ENCODE data around the gene PERCC1.
A peak's percentile ranks its signal among the peaks of the same experiment; 100 is the strongest.

PERCC1 gene

GRCh38 chr16:1397779-1398178 lies 33.1 kb upstream of the PERCC1 start:
- Histone ChIP-seq H3K4me1 (ENCODE audit: control insufficient read depth, insufficient read depth, low read length) (no peaks in the 10 kb centered on the region), H3K9ac (ENCODE audit: low read depth, low read length) (no peak overlapping the region), H3K9me3 (ENCODE audit: control insufficient read depth, insufficient read depth, low read length) (no peaks in the 10 kb centered on the region), H3K36me3 (ENCODE audit: control insufficient read depth, insufficient read depth, low read length) (peaks cover 16% of the 10 kb centered on the region), H3K4me3 (ENCODE audit: low read depth, low read length) (no peak overlapping the region), H3K27me3 (ENCODE audit: control insufficient read depth, insufficient read depth, low read length) (no peaks in the 10 kb centered on the region)

DNA sequence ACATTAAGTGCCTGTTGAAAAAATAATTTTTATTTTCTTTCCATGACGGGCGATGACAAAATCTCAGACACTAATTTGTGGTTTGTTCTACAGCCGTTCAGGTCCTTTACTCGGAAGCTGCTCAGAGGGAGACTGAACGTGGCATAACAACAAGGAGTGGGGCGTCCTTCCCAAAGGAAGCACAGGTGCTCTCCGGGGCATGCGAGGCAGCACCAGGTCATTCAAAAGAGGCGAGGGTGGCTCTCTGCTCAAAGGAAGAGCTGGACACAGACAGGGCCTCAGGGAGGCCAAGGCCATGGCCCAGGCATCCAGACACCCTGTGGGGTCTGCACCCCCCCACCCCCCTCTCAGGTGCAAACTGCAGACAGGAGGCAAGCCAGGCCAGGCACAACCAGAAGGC lies 32.5 kb upstream of the PERCC1 start:
- Histone ChIP-seq H3K9ac (ENCODE audit: low read depth, low read length) (no peak overlapping the region), H3K4me1 (ENCODE audit: control insufficient read depth, insufficient read depth, low read length) (no peaks in the 10 kb centered on the region)

DNA sequence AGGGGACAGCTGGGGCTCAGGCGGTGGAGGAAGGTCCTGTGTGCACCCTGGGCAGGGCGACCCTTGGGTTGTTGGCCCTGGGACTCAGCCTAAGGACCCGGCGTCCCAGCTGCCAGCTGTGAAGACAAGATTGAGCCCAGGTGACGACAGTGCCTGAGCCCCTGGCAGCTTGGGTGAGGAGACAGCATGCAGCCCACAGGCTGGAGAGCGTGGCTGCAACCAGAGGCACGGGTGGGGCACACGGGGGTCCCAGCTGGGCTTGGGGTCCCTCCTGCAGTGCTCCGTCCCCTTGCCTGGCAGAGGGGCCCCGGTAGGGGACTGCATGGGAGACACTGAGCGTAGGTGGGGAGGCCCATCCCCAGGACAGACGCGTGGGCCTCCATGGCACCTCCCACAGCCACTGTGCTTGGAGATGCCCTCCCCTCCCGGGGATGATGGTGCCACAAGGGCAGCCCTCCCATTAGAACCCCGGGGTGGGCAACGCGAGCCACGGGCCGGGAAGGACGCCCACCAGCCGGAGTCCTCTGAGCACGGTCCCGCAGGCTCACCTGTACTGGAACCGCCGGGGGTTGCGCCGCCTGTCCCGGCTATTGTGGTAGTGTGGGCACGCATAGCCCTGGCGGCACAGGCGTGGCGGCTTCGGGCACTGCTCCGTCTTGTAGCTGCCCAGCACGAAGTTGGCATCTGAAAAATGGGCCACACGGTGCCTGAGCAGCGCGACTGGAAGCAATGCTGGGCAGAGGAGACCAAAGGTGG lies 31.9 kb upstream of the PERCC1 start:
- no peaks in the 10 kb centered on the region for H3K4me1 ChIP-seq (ENCODE audit: control insufficient read depth, insufficient read depth, low read length)
- no peaks in the 10 kb centered on the region for H3K27me3 ChIP-seq (ENCODE audit: control insufficient read depth, insufficient read depth, low read length)
- H3K4me3 ChIP-seq (ENCODE audit: low read depth, low read length): no peak overlapping the region
- no peaks in the 10 kb centered on the region for H3K9me3 ChIP-seq (ENCODE audit: control insufficient read depth, insufficient read depth, low read length)
- H3K36me3 ChIP-seq (ENCODE audit: control insufficient read depth, insufficient read depth, low read length): peaks cover 16% of the 10 kb centered on the region
- no peak overlapping the region for H3K9ac ChIP-seq (ENCODE audit: low read depth, low read length)

More for the DNA sequence above, 32.5 kb upstream of the PERCC1 start:
- Histone ChIP-seq H3K9me3 (ENCODE audit: control insufficient read depth, insufficient read depth, low read length) (no peaks in the 10 kb centered on the region), H3K4me3 (ENCODE audit: low read depth, low read length) (no peak overlapping the region), H3K27me3 (ENCODE audit: control insufficient read depth, insufficient read depth, low read length) (no peaks in the 10 kb centered on the region), H3K36me3 (ENCODE audit: control insufficient read depth, insufficient read depth, low read length) (peaks cover 19% of the 10 kb centered on the region)

- Histone ChIP-seq H3K4me3 (ENCODE audit: low read depth, low read length) (no peak overlapping the region), H3K27me3 (ENCODE audit: control insufficient read depth, insufficient read depth, low read length) (no peaks in the 10 kb centered on the region), H3K36me3 (ENCODE audit: control insufficient read depth, insufficient read depth, low read length) (peaks cover 14% of the 10 kb centered on the region), H3K9me3 (ENCODE audit: control insufficient read depth, insufficient read depth, low read length) (no peaks in the 10 kb centered on the region), H3K4me1 (ENCODE audit: control insufficient read depth, insufficient read depth, low read length) (no peaks in the 10 kb centered on the region), H3K9ac (ENCODE audit: low read depth, low read length) (no peak overlapping the region)
These were observed 29.7 kb upstream of the PERCC1 start for GRCh38 chr16:1401061-1401757.

GRCh38 chr16:1401758-1402154 lies 29.1 kb upstream of the PERCC1 start:
- no peaks in the 10 kb centered on the region for H3K27me3 ChIP-seq (ENCODE audit: control insufficient read depth, insufficient read depth, low read length)
- H3K9ac ChIP-seq (ENCODE audit: low read depth, low read length): no peak overlapping the region
- no peaks in the 10 kb centered on the region for H3K4me1 ChIP-seq (ENCODE audit: control insufficient read depth, insufficient read depth, low read length)
- H3K9me3 ChIP-seq (ENCODE audit: control insufficient read depth, insufficient read depth, low read length): no peaks in the 10 kb centered on the region
- H3K4me3 ChIP-seq (ENCODE audit: low read depth, low read length): no peak overlapping the region
- H3K36me3 ChIP-seq (ENCODE audit: control insufficient read depth, insufficient read depth, low read length): peaks cover 14% of the 10 kb centered on the region

DNA sequence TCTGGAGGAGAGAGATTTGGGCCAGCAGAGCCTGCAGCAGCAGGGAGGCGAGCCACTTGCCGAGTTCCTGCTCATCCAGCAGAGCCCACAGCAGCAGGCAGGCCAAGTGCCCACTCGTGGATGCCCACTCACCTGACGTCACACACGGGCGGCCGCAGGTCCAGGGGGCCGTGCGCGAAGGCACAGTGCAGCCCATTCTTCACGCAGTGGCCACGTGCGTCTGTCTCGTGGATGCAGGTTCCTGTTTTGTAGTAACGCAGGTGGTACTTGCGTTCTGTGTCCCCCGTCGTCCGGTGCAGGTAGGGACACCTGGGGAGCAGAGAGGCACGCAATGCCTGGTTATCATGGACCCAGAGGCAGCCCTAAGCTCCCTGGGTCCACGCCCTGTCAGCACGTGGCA lies 27.8 kb upstream of the PERCC1 start:
- Histone ChIP-seq H3K36me3 (ENCODE audit: control insufficient read depth, insufficient read depth, low read length) (peaks cover 14% of the 10 kb centered on the region), H3K9me3 (ENCODE audit: control insufficient read depth, insufficient read depth, low read length) (no peaks in the 10 kb centered on the region), H3K4me3 (ENCODE audit: low read depth, low read length) (no peak overlapping the region), H3K4me1 (ENCODE audit: control insufficient read depth, insufficient read depth, low read length) (no peaks in the 10 kb centered on the region), H3K9ac (ENCODE audit: low read depth, low read length) (no peak overlapping the region), H3K27me3 (ENCODE audit: control insufficient read depth, insufficient read depth, low read length) (no peaks in the 10 kb centered on the region)

GRCh38 chr16:1403733-1404132 lies 27.1 kb upstream of the PERCC1 start:
- H3K27me3 ChIP-seq (ENCODE audit: control insufficient read depth, insufficient read depth, low read length): no peaks in the 10 kb centered on the region
- no peak overlapping the region for H3K4me3 ChIP-seq (ENCODE audit: low read depth, low read length)
- no peaks in the 10 kb centered on the region for H3K9me3 ChIP-seq (ENCODE audit: control insufficient read depth, insufficient read depth, low read length)
- H3K36me3 ChIP-seq (ENCODE audit: control insufficient read depth, insufficient read depth, low read length): peaks cover 14% of the 10 kb centered on the region
- H3K4me1 ChIP-seq (ENCODE audit: control insufficient read depth, insufficient read depth, low read length): no peaks in the 10 kb centered on the region
- no peak overlapping the region for H3K9ac ChIP-seq (ENCODE audit: low read depth, low read length)

GRCh38 chr16:1407753-1408152 lies 23.1 kb upstream of the PERCC1 start:
- H3K9me3 ChIP-seq (ENCODE audit: control insufficient read depth, insufficient read depth, low read length): no peaks in the 10 kb centered on the region
- no peak overlapping the region for H3K9ac ChIP-seq (ENCODE audit: low read depth, low read length)
- H3K27me3 ChIP-seq (ENCODE audit: control insufficient read depth, insufficient read depth, low read length): no peaks in the 10 kb centered on the region
- no peaks in the 10 kb centered on the region for H3K4me1 ChIP-seq (ENCODE audit: control insufficient read depth, insufficient read depth, low read length)
- no peak overlapping the region for H3K4me3 ChIP-seq (ENCODE audit: low read depth, low read length)
- peaks cover 3% of the 10 kb centered on the region for H3K36me3 ChIP-seq (ENCODE audit: control insufficient read depth, insufficient read depth, low read length)

- Histone ChIP-seq H3K4me3 (ENCODE audit: low read depth, low read length) (peak overlapping the region; percentile 82), H3K4me1 (ENCODE audit: control insufficient read depth, insufficient read depth, low read length) (no peaks in the 10 kb centered on the region), H3K9me3 (ENCODE audit: control insufficient read depth, insufficient read depth, low read length) (no peaks in the 10 kb centered on the region), H3K36me3 (ENCODE audit: control insufficient read depth, insufficient read depth, low read length) (no peaks in the 10 kb centered on the region), H3K9ac (ENCODE audit: low read depth, low read length) (no peak overlapping the region), H3K27me3 (ENCODE audit: control insufficient read depth, insufficient read depth, low read length) (no peaks in the 10 kb centered on the region)
These were observed 22.6 kb upstream of the PERCC1 start for GRCh38 chr16:1408171-1408837.

DNA sequence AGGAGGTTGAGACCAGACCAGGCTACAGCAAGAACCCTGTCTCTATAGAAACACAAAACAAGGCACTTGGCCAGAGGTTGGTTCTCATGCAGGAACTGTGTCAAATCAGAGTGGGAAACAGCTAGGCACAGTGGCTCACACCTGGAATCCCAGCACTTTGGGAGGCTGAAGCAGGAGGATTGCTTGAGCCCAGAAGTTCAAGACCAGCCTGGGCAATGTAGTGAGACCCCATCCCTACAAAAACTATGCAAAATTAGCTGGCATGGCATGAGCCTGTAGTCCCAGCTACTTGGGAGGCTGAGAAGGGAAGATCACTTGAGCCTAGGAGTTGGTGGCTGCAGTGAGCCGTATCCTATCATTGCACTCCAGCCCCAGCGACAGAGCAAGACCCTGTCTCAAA lies 18.0 kb upstream of the PERCC1 start:
- Histone ChIP-seq H3K4me3 (ENCODE audit: low read depth, low read length) (no peak overlapping the region), H3K27me3 (ENCODE audit: control insufficient read depth, insufficient read depth, low read length) (no peaks in the 10 kb centered on the region), H3K9ac (ENCODE audit: low read depth, low read length) (no peak overlapping the region), H3K9me3 (ENCODE audit: control insufficient read depth, insufficient read depth, low read length) (no peaks in the 10 kb centered on the region), H3K4me1 (ENCODE audit: control insufficient read depth, insufficient read depth, low read length) (no peaks in the 10 kb centered on the region), H3K36me3 (ENCODE audit: control insufficient read depth, insufficient read depth, low read length) (no peaks in the 10 kb centered on the region)

- H3K9ac ChIP-seq (ENCODE audit: low read depth, low read length): peak overlapping the region; percentile 47
- H3K9me3 ChIP-seq (ENCODE audit: control insufficient read depth, insufficient read depth, low read length): no peaks in the 10 kb centered on the region
- H3K27me3 ChIP-seq (ENCODE audit: control insufficient read depth, insufficient read depth, low read length): no peaks in the 10 kb centered on the region
- H3K4me3 ChIP-seq (ENCODE audit: low read depth, low read length): peak overlapping the region; percentile 75
- no peaks in the 10 kb centered on the region for H3K4me1 ChIP-seq (ENCODE audit: control insufficient read depth, insufficient read depth, low read length)
- no peaks in the 10 kb centered on the region for H3K36me3 ChIP-seq (ENCODE audit: control insufficient read depth, insufficient read depth, low read length)
These were observed 17.0 kb upstream of the PERCC1 start for GRCh38 chr16:1413684-1414531.
